ES-I3 (cell line): Measurements from ENCODE around the gene KNSTRN.

Experiments
- H3K36me3 ChIP-seq: 2 replicates; pipeline ENCODE4 v1.6.1; 2013; ENCODE audit warnings: mild to moderate bottlenecking, low read length, control low read depth, moderate library complexity; ENCODE audit not compliant: insufficient read depth
- H3K4me1 ChIP-seq: 2 replicates; pipeline ENCODE4 v1.6.1; 2013; ENCODE audit warnings: mild to moderate bottlenecking, control low read depth, low read length; ENCODE audit not compliant: insufficient read depth
- H3K9ac ChIP-seq: 2 replicates; pipeline ENCODE4 v1.6.1; 2013; ENCODE audit warnings: low read depth, mild to moderate bottlenecking, low read length, moderate library complexity
- H3K9me3 ChIP-seq: 2 replicates; pipeline ENCODE4 v1.6.1; 2013; ENCODE audit warnings: mild to moderate bottlenecking, low read length, moderate library complexity; ENCODE audit not compliant: control insufficient read depth, insufficient read depth

KNSTRN gene

GRCh38 chr15:40382580-40383456 lies at the start of gene KNSTRN:
Gene KNSTRN (plus strand): TSS chr15:40382721. CDS start chr15:40382836, 115 bp downstream.
- Histone ChIP-seq H3K9ac (peak within 1 kb of the TSS; percentile 91), H3K4me1 (peaks cover 7% of the 10 kb centered on the region; the same call in 1 of the 2 replicates), H3K9me3 (peaks cover 4% of the 10 kb centered on the region), H3K36me3 (peaks cover 23% of the 10 kb centered on the region)

GRCh38 chr15:40333922-40334492 lies 48.5 kb upstream of the KNSTRN start:
- Histone ChIP-seq H3K9ac (no peak overlapping the region), H3K4me1 (peaks cover 5% of the 10 kb centered on the region; the same call in 1 of the 2 replicates), H3K36me3 (no peaks in the 10 kb centered on the region; the same call in 1 of the 2 replicates), H3K9me3 (no peaks in the 10 kb centered on the region)

- H3K9ac ChIP-seq: no peak overlapping the region
- H3K4me1 ChIP-seq: peaks cover 6% of the 10 kb centered on the region; the same call in 1 of the 2 replicates
- no peaks in the 10 kb centered on the region; the same call in 1 of the 2 replicates for H3K36me3 ChIP-seq
- no peaks in the 10 kb centered on the region for H3K9me3 ChIP-seq
Observed at GRCh38 chr15:40334541-40334940, 48.0 kb upstream of the KNSTRN start.

- Histone ChIP-seq H3K4me1 (peaks cover 13% of the 10 kb centered on the region; the same call in 1 of the 2 replicates), H3K9ac (no peak overlapping the region), H3K9me3 (no peaks in the 10 kb centered on the region), H3K36me3 (no peaks in the 10 kb centered on the region; the same call in 1 of the 2 replicates)
Observed at GRCh38 chr15:40334941-40335795, 47.4 kb upstream of the KNSTRN start.

GRCh38 chr15:40335938-40336743 lies 46.4 kb upstream of the KNSTRN start:
- Histone ChIP-seq H3K4me1 (peaks cover 18% of the 10 kb centered on the region; the same call in 1 of the 2 replicates), H3K9me3 (no peaks in the 10 kb centered on the region), H3K36me3 (no peaks in the 10 kb centered on the region; the same call in 1 of the 2 replicates), H3K9ac (no peak overlapping the region)

- Histone ChIP-seq H3K9ac (no peak overlapping the region), H3K4me1 (peaks cover 18% of the 10 kb centered on the region; the same call in 1 of the 2 replicates), H3K36me3 (no peaks in the 10 kb centered on the region), H3K9me3 (no peaks in the 10 kb centered on the region)
Observed at GRCh38 chr15:40336744-40337122, 45.8 kb upstream of the KNSTRN start.

- Histone ChIP-seq H3K9ac (no peak overlapping the region), H3K4me1 (peaks cover 18% of the 10 kb centered on the region; the same call in 1 of the 2 replicates), H3K36me3 (no peaks in the 10 kb centered on the region), H3K9me3 (no peaks in the 10 kb centered on the region)
Observed at GRCh38 chr15:40337597-40337996, 44.9 kb upstream of the KNSTRN start.

GRCh38 chr15:40338041-40338657 lies 44.4 kb upstream of the KNSTRN start:
- no peaks in the 10 kb centered on the region for H3K36me3 ChIP-seq
- H3K4me1 ChIP-seq: peaks cover 22% of the 10 kb centered on the region; the same call in 1 of the 2 replicates
- no peaks in the 10 kb centered on the region for H3K9me3 ChIP-seq
- no peak overlapping the region for H3K9ac ChIP-seq

GRCh38 chr15:40338921-40339620 lies 43.5 kb upstream of the KNSTRN start:
- H3K4me1 ChIP-seq: peaks cover 26% of the 10 kb centered on the region; the same call in 1 of the 2 replicates
- no peak overlapping the region for H3K9ac ChIP-seq

GRCh38 chr15:40339621-40339945 lies 42.9 kb upstream of the KNSTRN start:
- no peaks in the 10 kb centered on the region for H3K36me3 ChIP-seq
- no peak overlapping the region for H3K9ac ChIP-seq
- H3K4me1 ChIP-seq: peaks cover 26% of the 10 kb centered on the region; the same call in 1 of the 2 replicates
- no peaks in the 10 kb centered on the region for H3K9me3 ChIP-seq

More at GRCh38 chr15:40338921-40339620, 43.5 kb upstream of the KNSTRN start:
- Histone ChIP-seq H3K36me3 (no peaks in the 10 kb centered on the region), H3K9me3 (no peaks in the 10 kb centered on the region)

GRCh38 chr15:40340038-40340739 lies 42.3 kb upstream of the KNSTRN start:
- Histone ChIP-seq H3K9ac (no peak overlapping the region), H3K36me3 (no peaks in the 10 kb centered on the region), H3K4me1 (peaks cover 26% of the 10 kb centered on the region; the same call in 1 of the 2 replicates), H3K9me3 (no peaks in the 10 kb centered on the region)

- Histone ChIP-seq H3K4me1 (peaks cover 26% of the 10 kb centered on the region; the same call in 1 of the 2 replicates), H3K9ac (no peak within 1 kb of the TSS), H3K9me3 (no peaks in the 10 kb centered on the region), H3K36me3 (no peaks in the 10 kb centered on the region)
Observed at GRCh38 chr15:40340740-40341400, 41.7 kb upstream of the KNSTRN start, which contains the start of gene CCDC9B. Gene CCDC9B (minus strand): TSS chr15:40340939. CDS start chr15:40340819, 120 bp downstream.
